Measurements from ENCODE around the gene PCNX4.

The PCNX4 gene

GRCh38 chr14:60204104-60204842 is 112.5 kb downstream of the PCNX4 start:
- DNase-seq (ENCODE audit: extremely low read depth in 1 of 2, low read depth in 1 of 2): no peak

DNA sequence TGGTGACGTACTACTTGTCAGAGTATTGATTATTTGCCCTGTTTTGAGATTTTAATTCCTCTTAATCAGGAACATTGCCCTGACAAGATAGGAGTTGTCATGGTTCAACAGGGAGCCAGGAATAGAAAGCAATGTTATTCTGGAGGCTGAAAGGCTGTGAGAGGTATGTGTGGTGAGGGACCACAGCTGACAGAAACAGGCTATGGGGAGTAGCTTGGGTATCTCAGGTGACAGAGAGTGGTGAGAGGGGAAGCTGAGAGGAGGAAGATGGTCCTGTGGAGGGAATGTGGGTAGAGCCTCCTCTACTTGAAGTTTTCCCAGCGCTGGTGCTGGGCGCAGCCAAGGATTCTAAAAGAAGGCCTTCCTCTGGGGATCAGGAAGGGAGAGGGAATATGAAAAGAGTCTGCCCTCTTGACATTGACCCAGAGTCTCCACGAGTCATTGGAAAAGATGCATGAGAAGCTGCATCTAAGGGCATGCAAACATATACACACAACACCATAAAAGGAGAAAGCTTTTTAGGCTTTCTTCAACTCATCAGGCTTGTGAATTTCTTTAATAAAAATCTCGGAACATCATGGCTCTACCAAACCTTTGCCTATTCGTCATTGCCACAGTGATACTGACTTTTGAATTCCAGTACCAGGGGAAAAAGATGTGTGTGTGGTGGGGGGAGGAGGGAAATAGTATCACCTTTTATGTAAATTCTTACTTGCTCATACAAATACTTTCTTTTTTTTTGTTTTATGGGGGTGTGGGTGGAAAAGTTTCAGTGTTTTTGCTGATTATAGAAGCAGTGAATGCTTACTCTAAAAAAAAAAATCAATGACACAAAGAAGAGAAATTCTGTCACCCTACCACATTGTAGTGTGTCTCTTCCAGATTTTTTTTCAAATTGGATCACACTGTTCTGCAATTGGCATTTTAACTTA is 113.4 kb downstream of the PCNX4 start:
- DNase-seq (ENCODE audit: extremely low read depth in 1 of 2, low read depth in 1 of 2): no peak

- no peak for DNase-seq (ENCODE audit: extremely low read depth in 1 of 2, low read depth in 1 of 2)
Measured at GRCh38 chr14:60206249-60206670, 114.5 kb downstream of the PCNX4 start.

DNA sequence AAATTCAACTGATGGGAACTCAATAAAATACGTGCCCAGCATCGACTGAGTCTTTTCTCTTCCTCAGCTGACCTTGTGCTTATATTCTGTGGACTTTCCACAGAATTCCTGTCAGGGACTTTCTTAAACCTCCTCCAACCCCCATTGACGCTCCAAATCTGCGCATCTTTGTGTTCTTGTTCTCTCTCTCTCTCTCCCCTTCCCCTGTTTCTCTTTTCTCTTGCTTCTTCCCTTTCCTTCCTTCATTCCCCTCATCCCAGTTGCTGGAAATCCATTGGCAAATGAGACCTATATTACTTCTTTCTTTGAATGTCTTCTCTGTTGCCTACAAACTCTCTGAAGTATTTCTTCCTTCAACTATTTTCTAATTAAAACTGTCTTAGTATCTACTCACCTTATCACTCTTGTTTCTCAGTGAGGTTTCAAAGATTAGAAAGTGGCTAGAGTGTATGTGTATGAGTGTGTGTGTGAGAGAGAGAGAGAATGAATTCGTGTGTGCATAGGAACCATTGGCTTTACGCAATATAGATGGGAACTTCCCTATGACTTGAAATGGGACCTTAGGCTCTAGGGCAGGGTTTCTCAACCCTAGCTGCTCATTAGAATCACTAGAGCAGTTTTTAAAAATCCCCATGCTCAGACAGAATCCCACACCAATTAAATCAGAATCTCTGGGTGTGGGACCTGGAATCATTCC is 115.3 kb downstream of the PCNX4 start:
- no peak for DNase-seq (ENCODE audit: extremely low read depth in 1 of 2, low read depth in 1 of 2)

GRCh38 chr14:60210703-60211102 is 119.0 kb downstream of the PCNX4 start:
- no peak for DNase-seq (ENCODE audit: extremely low read depth in 1 of 2, low read depth in 1 of 2)

GRCh38 chr14:60211153-60211552 is 119.4 kb downstream of the PCNX4 start:
- DNase-seq (ENCODE audit: extremely low read depth in 1 of 2, low read depth in 1 of 2): no peak

- DNase-seq (ENCODE audit: extremely low read depth in 1 of 2, low read depth in 1 of 2): no peak
Measured at GRCh38 chr14:60212503-60213371, 121.0 kb downstream of the PCNX4 start.

- no peak for DNase-seq (ENCODE audit: extremely low read depth in 1 of 2, low read depth in 1 of 2)
Measured at GRCh38 chr14:60214003-60214402, 122.3 kb downstream of the PCNX4 start.

GRCh38 chr14:60214415-60215126 is 122.8 kb downstream of the PCNX4 start:
- no peak for DNase-seq (ENCODE audit: extremely low read depth in 1 of 2, low read depth in 1 of 2)

- DNase-seq (ENCODE audit: extremely low read depth in 1 of 2, low read depth in 1 of 2): no peak
Measured at GRCh38 chr14:60215127-60215444, 123.4 kb downstream of the PCNX4 start.

DNA sequence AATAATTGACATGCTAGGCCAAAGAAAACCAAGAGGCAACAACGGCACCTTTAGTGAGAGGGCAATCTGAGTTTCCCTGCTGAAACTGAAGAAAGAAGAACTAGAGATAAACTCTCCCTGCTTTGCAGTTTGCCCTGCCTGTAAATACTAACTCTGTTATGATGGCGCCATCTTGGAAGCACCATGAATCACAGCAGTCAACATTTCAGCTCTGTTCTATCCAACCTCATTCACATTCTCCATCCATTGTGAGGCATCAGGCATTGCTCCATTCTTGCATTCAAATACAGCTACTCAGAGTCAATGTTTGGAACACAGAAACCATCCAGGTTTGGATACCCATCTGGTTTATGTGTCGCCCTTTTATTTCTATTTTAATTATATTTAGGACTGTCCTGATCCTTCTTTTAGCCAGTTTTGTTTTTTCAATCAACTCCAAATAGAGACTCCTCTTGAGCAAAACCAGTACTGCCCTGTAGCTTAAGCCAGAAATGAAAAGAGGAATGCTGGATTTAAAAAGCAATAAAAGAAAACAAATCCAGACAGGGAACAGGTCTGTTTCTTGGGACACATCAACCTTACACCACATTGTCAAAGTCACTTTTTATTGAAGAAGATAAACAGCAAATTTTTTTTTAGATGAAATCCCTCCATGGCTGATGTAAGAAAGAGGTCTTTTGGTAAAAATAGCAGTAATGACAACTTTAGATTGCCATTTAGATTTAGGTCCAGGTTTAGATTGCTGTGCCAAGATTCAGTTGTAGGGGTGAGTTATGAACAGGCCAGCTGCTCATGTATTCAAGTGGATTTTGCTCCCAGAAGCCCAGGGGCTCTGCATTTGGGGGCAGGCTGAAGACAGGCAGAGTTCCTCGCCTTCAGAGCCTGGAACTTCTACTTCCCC is 124.0 kb downstream of the PCNX4 start:
- DNase-seq (ENCODE audit: extremely low read depth in 1 of 2, low read depth in 1 of 2): no peak

DNA sequence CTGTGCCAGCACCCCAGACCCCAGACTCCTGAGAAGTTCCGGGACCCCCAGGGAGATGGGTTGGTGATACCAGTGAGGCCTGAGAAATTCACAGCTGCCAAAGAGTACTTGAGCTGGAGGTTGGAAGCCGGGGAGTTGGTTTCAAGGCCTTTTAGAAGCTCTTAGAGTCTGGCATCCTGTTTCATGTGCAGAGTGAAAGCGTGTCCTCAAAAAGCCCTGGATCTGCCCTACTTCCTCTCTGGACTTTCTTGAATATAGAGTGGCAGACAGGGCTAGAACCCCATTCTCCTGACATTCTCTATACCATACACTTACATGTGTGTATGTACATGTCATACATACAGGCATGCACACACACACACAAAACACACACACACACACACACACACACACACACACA is 126.0 kb downstream of the PCNX4 start:
- DNase-seq (ENCODE audit: extremely low read depth in 1 of 2, low read depth in 1 of 2): no peak

All from activated CD8-positive, alpha-beta memory T cell treated with anti-CD3 and anti-CD28 coated beads for 1 hour (primary cell).